ENCODE data around the gene ALKBH5.

ALKBH5 gene

GRCh38 chr17:18225121-18225641 is 41.6 kb downstream of the ALKBH5 start, which contains the start of gene LLGL1:
TSS of gene LLGL1 (plus strand) at chr17:18225635. CDS start at chr17:18225683, 48 bp downstream.
- peak; percentile 96 for DNase-seq

DNA sequence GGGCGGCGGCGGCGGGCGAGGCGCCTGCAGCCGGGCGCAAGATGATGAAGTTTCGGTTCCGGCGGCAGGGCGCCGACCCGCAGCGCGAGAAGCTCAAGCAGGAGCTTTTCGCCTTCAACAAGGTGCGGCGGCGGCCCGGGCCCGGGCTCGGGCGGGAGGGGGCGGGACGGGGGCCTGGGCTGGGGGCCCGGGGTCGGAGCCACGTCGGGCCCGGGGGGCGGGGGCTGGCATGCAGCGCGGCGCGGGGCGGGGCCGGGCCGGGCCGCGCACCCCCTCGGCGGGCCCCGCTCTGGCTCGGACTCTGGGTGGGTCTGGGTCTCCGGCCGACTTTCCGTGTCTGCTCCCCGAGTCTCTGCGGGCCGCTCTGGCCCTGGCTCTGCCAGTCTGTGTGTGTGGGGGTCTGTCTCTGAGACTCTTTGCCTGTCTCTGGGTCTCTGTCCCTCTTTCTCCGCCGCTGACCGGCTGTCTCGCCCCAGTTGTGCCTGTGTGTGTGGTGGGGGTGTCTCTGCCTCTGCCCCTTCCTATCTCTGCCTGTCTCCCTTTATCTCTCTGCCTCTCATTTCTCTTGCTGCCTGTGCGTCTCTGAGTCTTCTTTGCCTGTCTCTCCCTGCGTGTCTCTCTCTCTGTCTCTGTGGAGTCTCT is 42.1 kb downstream of the ALKBH5 start:
- DNase-seq: peak; percentile 18

- DNase-seq: peak; percentile 31
Measured at GRCh38 chr17:18226284-18226945, 42.8 kb downstream of the ALKBH5 start.

- no peak for DNase-seq
Measured at GRCh38 chr17:18227635-18228034, 44.0 kb downstream of the ALKBH5 start.

DNA sequence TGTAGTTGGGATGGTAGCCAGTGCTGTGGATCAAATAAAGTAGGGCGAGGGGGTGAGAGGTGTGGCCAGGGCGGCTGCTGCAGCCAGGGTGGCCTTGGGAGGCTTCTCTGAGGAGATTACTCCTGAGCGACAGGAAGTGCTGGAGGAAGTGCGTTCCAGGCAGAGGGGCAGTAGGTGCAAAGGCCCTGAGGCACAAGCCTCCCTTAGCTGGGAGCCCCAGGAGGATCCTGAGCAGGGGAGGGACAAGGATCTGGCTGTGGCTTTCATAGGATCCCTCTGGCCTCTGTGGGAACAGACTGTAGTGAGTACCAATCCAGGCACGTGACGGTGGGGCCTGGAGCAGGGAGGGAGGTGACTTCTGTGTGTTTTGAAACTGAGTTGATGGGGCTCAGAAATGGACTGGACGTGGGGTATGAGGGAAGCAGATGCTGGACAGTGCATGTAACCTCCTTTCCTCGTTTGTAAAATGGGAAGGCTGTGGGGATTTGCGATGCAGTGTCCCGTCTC is 44.6 kb downstream of the ALKBH5 start:
- no peak for DNase-seq

DNA sequence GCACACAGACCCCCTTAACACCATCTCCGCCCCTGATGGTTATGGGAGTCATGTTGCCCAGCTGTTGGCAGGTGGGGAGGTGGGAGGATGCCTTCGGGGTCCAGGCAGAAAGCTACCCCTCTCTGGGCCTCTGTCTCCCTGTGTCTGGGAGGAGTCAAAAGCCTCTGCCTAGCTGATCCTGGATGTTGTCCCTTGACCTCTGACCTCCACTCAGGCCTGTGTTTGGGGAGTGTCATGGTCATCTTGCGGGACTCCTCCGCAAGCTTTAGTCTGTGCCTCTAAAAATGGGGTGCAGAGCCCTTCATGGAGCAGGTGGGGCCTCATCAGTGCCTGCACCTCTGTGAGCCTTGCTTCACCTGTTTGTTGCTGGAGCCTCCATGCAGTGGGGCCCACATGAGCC is 45.6 kb downstream of the ALKBH5 start:
- no peak for DNase-seq

GRCh38 chr17:18229771-18230170 is 46.1 kb downstream of the ALKBH5 start:
- DNase-seq: no peak

GRCh38 chr17:18230288-18231141 is 46.9 kb downstream of the ALKBH5 start:
- no peak for DNase-seq

DNA sequence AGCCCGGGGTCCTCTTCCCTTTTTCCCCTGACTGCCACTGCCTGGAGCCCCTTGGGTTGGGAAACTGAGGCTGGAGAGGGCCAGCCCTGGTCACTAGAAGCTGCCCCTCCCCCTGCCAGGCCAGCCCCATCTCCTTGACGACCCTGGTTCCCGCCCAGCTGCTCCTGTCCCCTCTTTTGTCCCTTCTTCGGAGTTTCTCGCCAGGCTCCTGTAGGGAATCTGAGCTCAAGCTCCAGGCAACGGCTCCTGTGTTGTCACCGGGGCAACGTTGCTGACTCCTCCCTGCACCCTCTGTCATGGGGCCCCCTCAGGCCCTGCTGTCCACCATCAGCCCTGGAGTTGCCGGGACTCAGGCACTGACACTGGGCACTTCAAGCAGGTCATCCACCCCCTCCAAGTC is 47.5 kb downstream of the ALKBH5 start:
- DNase-seq: no peak

DNA sequence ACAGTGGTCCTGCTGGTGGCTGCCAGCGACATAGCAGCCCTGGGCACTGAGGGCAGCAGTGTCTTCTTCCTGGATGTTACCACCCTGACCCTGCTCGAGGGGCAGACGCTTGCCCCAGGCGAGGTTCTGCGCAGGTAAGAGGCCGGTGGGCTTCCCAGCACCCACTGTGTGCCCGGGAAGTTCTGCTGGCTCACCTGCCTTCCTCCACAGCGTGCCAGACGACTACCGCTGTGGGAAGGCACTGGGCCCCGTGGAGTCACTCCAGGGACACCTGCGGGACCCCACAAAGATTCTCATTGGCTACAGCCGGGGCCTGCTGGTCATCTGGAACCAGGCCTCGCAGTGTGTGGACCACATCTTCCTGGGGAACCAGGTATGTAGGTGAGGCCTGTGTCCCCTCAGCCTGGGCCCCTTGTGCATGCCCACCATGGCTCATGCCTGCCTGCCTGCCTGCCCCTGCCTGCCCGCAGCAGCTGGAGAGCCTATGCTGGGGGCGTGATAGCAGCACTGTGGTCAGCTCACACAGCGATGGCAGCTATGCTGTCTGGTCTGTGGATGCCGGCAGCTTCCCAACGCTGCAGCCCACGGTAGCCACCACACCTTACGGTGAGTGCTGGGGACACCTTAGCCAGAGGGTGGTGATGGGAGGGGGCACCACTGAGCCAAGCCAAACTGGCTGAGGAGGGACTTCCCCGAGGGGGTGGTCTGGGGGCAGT is 50.3 kb downstream of the ALKBH5 start:
- DNase-seq: no peak

DNA sequence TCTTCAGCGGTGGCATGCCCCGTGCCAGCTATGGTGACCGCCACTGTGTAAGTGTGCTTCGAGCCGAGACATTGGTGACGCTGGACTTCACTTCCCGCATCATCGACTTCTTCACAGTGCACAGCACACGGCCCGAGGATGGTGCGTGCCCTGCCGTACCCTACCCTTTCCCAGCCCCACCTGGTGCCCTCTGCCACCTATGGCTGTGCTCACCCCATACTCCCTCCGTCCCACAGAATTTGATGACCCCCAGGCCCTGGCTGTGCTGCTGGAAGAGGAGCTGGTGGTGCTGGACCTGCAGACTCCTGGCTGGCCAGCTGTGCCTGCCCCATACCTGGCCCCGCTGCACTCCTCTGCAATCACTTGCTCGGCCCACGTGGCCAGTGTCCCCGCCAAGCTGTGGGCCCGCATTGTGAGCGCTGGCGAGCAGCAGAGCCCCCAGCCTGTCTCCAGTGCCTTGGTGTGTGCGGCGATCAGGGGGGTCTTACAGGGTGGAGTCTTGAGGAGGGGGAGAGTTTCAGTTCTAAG is 51.3 kb downstream of the ALKBH5 start:
- no peak for DNase-seq

- peak; percentile 96 for DNase-seq
Measured at GRCh38 chr17:18235743-18236256, 52.2 kb downstream of the ALKBH5 start.

GRCh38 chr17:18236494-18236893 is 52.9 kb downstream of the ALKBH5 start:
- DNase-seq: no peak

GRCh38 chr17:18237461-18237860 is 53.8 kb downstream of the ALKBH5 start:
- no peak for DNase-seq

GRCh38 chr17:18238299-18238698 is 54.7 kb downstream of the ALKBH5 start:
- no peak for DNase-seq

- no peak for DNase-seq
Measured at GRCh38 chr17:18240449-18240848, 56.8 kb downstream of the ALKBH5 start.

GRCh38 chr17:18241229-18241871 is 57.7 kb downstream of the ALKBH5 start:
- no peak for DNase-seq

GRCh38 chr17:18245038-18245776 is 61.6 kb downstream of the ALKBH5 start:
- DNase-seq: no peak

DNA sequence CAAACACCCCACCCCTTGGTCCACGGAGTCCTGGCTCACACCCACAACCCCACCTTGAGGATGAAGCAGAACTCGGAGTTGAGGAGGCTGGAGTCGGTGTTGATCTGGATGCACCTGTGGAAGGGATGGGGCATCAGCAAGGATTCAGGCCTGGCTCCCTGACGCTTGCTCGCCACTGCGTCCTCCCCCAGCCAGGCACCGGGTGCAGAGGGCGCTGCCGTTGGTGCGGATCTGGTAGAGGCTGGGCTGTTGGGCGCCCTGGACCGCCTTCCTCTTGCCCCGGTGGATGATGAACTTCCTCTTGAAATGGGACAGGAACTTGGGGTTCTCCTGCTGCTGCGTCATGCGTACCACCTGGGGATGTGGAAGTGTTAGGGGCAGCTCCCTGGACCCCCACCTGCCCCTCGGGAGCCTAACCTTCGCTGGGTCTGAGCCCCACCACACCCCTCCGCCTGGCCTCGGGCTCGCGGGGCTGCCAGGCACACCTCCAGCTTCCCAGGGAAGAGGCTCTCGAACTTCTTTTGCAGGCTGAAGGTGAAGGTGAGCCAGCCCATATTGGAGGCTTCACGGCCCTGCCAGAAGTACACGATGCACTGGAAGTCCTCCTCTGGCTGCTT is 62.6 kb downstream of the ALKBH5 start:
- DNase-seq: no peak

DNA sequence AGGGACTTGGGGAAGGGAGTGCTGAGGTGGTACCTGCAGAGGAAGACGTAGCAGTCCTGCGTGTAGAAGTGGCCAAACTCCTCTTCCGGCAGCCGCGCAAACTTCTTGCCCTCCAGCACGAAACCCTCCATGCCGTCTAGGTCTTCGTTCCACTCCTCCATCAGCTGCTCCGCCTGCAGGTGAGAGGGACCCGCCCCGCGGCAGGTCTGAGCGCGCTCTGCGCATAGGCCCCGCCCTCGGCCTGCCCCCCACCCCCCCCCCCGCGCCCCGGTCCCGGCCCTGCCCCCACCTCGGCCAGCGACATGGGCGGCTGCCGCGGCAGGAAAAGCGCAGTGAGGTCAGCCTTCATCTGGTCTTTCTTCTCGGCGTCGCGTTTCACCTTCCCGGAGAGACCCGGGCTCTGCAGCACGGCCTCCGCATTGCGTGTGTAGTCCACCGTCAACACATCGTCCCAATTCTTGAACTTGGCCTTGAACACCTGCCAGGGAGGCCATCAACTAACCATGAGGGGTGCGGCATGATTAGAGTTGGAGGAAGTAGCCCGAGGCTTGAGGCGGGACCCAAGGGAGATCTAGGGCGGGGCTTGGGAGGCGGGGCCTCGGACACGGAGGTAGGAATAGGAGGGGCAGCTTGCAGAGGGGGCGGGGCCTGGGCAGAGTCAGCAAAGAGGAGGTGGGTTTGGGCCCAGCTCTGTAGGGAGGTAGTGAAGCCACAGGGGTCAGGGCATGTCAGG is 63.4 kb downstream of the ALKBH5 start:
- DNase-seq: peak; percentile 67
